H9 (cell line): ENCODE measurements around the gene NRP1. TPM values are rescaled to one million over a fixed set of nuclear protein-coding genes. Genes with fewer than 3 reads are reported as not detected.

Source experiments
- DNase-seq: peaks from one replicate; pipeline ENCODE4 v3.0.0-alpha.2; 2017
- H2AFZ ChIP-seq: one replicate; pipeline ENCODE4 v1.6.1; 2013; ENCODE audit warnings: mild to moderate bottlenecking, low read length, control low read depth, moderate library complexity
- H2AK5ac ChIP-seq: 2 replicates; pipeline ENCODE4 v1.6.1; 2013; ENCODE audit warnings: low read length, control low read depth, mixed read lengths; ENCODE audit not compliant: insufficient read length
- H2BK120ac ChIP-seq: one replicate; pipeline ENCODE4 v1.6.1; 2013; ENCODE audit warnings: low read depth, mild to moderate bottlenecking, low read length, control low read depth, inconsistent platforms; ENCODE audit not compliant: poor library complexity, severe bottlenecking
- H2BK12ac ChIP-seq: 2 replicates; pipeline ENCODE4 v1.6.1; 2013; ENCODE audit warnings: low read length, control low read depth, mixed read lengths, low read depth; ENCODE audit not compliant: insufficient read length
- H2BK15ac ChIP-seq: 2 replicates; pipeline ENCODE4 v1.6.1; 2013; ENCODE audit warnings: low read depth, low read length, control low read depth
- H2BK20ac ChIP-seq: one replicate; pipeline ENCODE4 v1.6.1; 2013; ENCODE audit warnings: low read depth, mild to moderate bottlenecking, low read length, control low read depth, inconsistent platforms; ENCODE audit not compliant: poor library complexity, severe bottlenecking
- H2BK5ac ChIP-seq: 2 replicates; pipeline ENCODE4 v1.6.1; 2013; ENCODE audit warnings: low read length, control low read depth, mixed read lengths; ENCODE audit not compliant: insufficient read length
- H3K14ac ChIP-seq: 2 replicates; pipeline ENCODE4 v1.6.1; 2013; ENCODE audit warnings: low read length, control low read depth; ENCODE audit not compliant: insufficient read depth
- H3K18ac ChIP-seq: 2 replicates; pipeline ENCODE4 v1.6.1; 2013; ENCODE audit warnings: low read depth, mild to moderate bottlenecking, mixed read lengths, low read length, control low read depth; ENCODE audit not compliant: insufficient read length
- H3K23ac ChIP-seq: 2 replicates; pipeline ENCODE4 v1.6.1; 2013; ENCODE audit warnings: low read length, control low read depth, mixed read lengths, low read depth; ENCODE audit not compliant: insufficient read length
- H3K23me2 ChIP-seq: 2 replicates; pipeline ENCODE4 v1.6.1; 2013; ENCODE audit warnings: low read depth, mild to moderate bottlenecking, mixed read lengths, low read length, control low read depth; ENCODE audit not compliant: insufficient read length, poor library complexity, severe bottlenecking
- H3K27ac ChIP-seq: 2 replicates; pipeline ENCODE4 v1.5.1; 2013; ENCODE audit warnings: low read length, control low read depth, mixed read lengths, low read depth; ENCODE audit not compliant: insufficient read length
- H3K27me3 ChIP-seq: 2 replicates; pipeline ENCODE4 v1.6.1; 2013; ENCODE audit warnings: low read length, control low read depth, inconsistent platforms; ENCODE audit not compliant: insufficient read depth
- H3K4ac ChIP-seq: 2 replicates; pipeline ENCODE4 v1.6.1; 2013; ENCODE audit warnings: low read depth, mild to moderate bottlenecking, control low read depth, inconsistent platforms, low read length, moderate library complexity
- H3K4me1 ChIP-seq: 2 replicates; pipeline ENCODE4 v1.6.1; 2013; ENCODE audit warnings: low read length, control low read depth, inconsistent platforms; ENCODE audit not compliant: insufficient read depth
- H3K4me2 ChIP-seq: 2 replicates; pipeline ENCODE4 v1.6.1; 2013; ENCODE audit warnings: low read length, control low read depth, mixed read lengths; ENCODE audit not compliant: insufficient read length, insufficient read depth
- H3K56ac ChIP-seq: 2 replicates; pipeline ENCODE4 v1.6.1; 2013; ENCODE audit warnings: low read depth, mild to moderate bottlenecking, mixed read lengths, low read length, control low read depth; ENCODE audit not compliant: insufficient read length
- H3K79me1 ChIP-seq: 2 replicates; pipeline ENCODE4 v1.6.1; 2013; ENCODE audit warnings: low read depth, mild to moderate bottlenecking, moderate library complexity, low read length, control low read depth, inconsistent platforms; ENCODE audit not compliant: insufficient read depth, poor library complexity, severe bottlenecking
- H3K79me2 ChIP-seq: 2 replicates; pipeline ENCODE4 v1.6.1; 2013; ENCODE audit warnings: low read length, control low read depth, inconsistent platforms; ENCODE audit not compliant: insufficient read depth
- H3K9ac ChIP-seq: 2 replicates; pipeline ENCODE4 v1.6.1; 2013; ENCODE audit warnings: low read length, control low read depth, mixed read lengths; ENCODE audit not compliant: insufficient read length; ENCODE audit errors: extremely low read depth
- H3K9me3 ChIP-seq: one replicate; pipeline ENCODE4 v1.6.1; 2013; ENCODE audit warnings: low read depth, low read length, inconsistent platforms; ENCODE audit not compliant: control insufficient read depth
- H3T11ph ChIP-seq: one replicate; pipeline ENCODE4 v1.6.1; 2013; ENCODE audit warnings: mild to moderate bottlenecking, low read length, control low read depth, inconsistent platforms
- H4K20me1 ChIP-seq: one replicate; pipeline ENCODE4 v1.6.1; 2013; ENCODE audit not compliant: control insufficient read depth, insufficient read length, insufficient read depth
- H4K5ac ChIP-seq: 2 replicates; pipeline ENCODE4 v1.6.1; 2013; ENCODE audit warnings: low read depth, mild to moderate bottlenecking, mixed read lengths, low read length, control low read depth; ENCODE audit not compliant: insufficient read length
- H4K8ac ChIP-seq: replicated peaks from 2 replicates; pipeline ENCODE4 v1.6.1; 2013; ENCODE audit warnings: low read length, control low read depth, mixed read lengths, low read depth; ENCODE audit not compliant: insufficient read length
- H4K91ac ChIP-seq: 2 replicates; pipeline ENCODE4 v1.6.1; 2013; ENCODE audit warnings: low read depth, mild to moderate bottlenecking, moderate library complexity, mixed read lengths, low read length, control low read depth; ENCODE audit not compliant: insufficient read length
- H3K27ac Mint-ChIP-seq, 3 experiments: 2 replicates in 2 of 3; 3 replicates in 1 of 3; pipeline ENCODE4 v1.8.0; 2020 to 2021; ENCODE audit warnings: mixed read lengths in 3 of 3, mild to moderate bottlenecking in 1 of 3, moderate library complexity in 1 of 3
- H3K27me3 Mint-ChIP-seq: 2 replicates; pipeline ENCODE4 v1.8.0; 2021; ENCODE audit warnings: low read depth, mild to moderate bottlenecking, moderate library complexity, mixed read lengths
- H3K36me3 Mint-ChIP-seq, 3 experiments: 2 replicates in 2 of 3; 3 replicates in 1 of 3; pipeline ENCODE4 v1.8.0; 2020 to 2021; ENCODE audit warnings: low read depth in 3 of 3, mixed read lengths in 3 of 3; ENCODE audit not compliant: insufficient read depth in 1 of 3
- H3K4me1 Mint-ChIP-seq, 2 experiments: 2 replicates each; pipeline ENCODE4 v1.8.0; 2020; ENCODE audit warnings: mixed read lengths in 2 of 2
- H3K4me3 Mint-ChIP-seq, 2 experiments: 2 replicates in 1 of 2; 3 replicates in 1 of 2; pipeline ENCODE4 v1.8.0; 2020 to 2021; ENCODE audit warnings: mild to moderate bottlenecking in 2 of 2, mixed read lengths in 2 of 2, moderate library complexity in 1 of 2
- H3K9me3 Mint-ChIP-seq, 2 experiments: 2 replicates in 1 of 2; 3 replicates in 1 of 2; pipeline ENCODE4 v1.8.0; 2020; ENCODE audit warnings: mild to moderate bottlenecking in 2 of 2, mixed read lengths in 2 of 2, moderate library complexity in 1 of 2
- CTCF ChIP-seq: fragments of 200-600 bp; sonication (generic); conservative IDR thresholded peaks from 3 replicates; pipeline ENCODE4 v1.8.0; 2021; ENCODE audit warnings: antibody characterized with exemption, mild to moderate bottlenecking
- WGBS: extraction: QIAGEN DNeasy Blood & Tissue Kit; methylation state at CpG from one replicate; pipeline ENCODE4 v1.1.7; 2013; ENCODE audit warnings: missing lambda C conversion rate, low lambda C conversion rate, mixed read lengths; ENCODE audit not compliant: insufficient read length; ENCODE audit errors: extremely low coverage; 5-methylcytosine and 5-hydroxymethylcytosine counted together
- total RNA-seq: library from RNA; stranded (reverse); gene quantifications from 2 replicates; pipeline ENCODE4 v1.2.1, GENCODE V29; 2021

NRP1 gene
- total RNA-seq, 1 experiment from 2014 or later, result 4.6 TPM

- no CpG with 5 or more reads among the region's 5 CpGs for WGBS
- H3K4me1 ChIP-seq, result peaks cover 2% of the 10 kb centered on the region; the same call in 1 of the 2 replicates
- no peaks in the 10 kb centered on the region for H3K27me3 ChIP-seq
- H4K91ac ChIP-seq, result no peak overlapping the region
- no peaks in the 10 kb centered on the region for H3K79me1 ChIP-seq
- no peak overlapping the region for H2BK5ac ChIP-seq
- H4K5ac ChIP-seq, result no peak overlapping the region
- H2BK120ac ChIP-seq, result no peak overlapping the region
- no peaks in the 10 kb centered on the region for H4K20me1 ChIP-seq
- H3K27ac ChIP-seq, result no peak overlapping the region
- H3K23me2 ChIP-seq, result no peaks in the 10 kb centered on the region
- H3K56ac ChIP-seq, result no peak overlapping the region
- H3K18ac ChIP-seq, result no peak overlapping the region
- Mint-ChIP-seq H3K36me3 (no peaks in the 10 kb centered on the region; a peak in 1 of 7 replicates), H3K4me1 (peaks cover 6 to 9% of the 10 kb centered on the region in 2 experiments; a peak in 3 of 4 replicates), H3K27me3 (no peaks in the 10 kb centered on the region), H3K4me3 (no peak overlapping the region), H3K27ac (no peak overlapping the region), H3K9me3 (no peaks in the 10 kb centered on the region)
- no peak for DNase-seq
- no peaks in the 10 kb centered on the region for H3K79me2 ChIP-seq
- no peak overlapping the region for H3K4me2 ChIP-seq
- H3K9ac ChIP-seq, result no peak overlapping the region
- H4K8ac ChIP-seq, result no peak overlapping the region
- no peak overlapping the region for H3K4ac ChIP-seq
- no peak overlapping the region for H3T11ph ChIP-seq
- no peaks in the 10 kb centered on the region for H3K9me3 ChIP-seq
- no peak overlapping the region for H3K23ac ChIP-seq
- TF ChIP-seq CTCF, result no peak
- H2BK15ac ChIP-seq, result no peak overlapping the region
- H2BK12ac ChIP-seq, result no peak overlapping the region
- no peak overlapping the region for H2AK5ac ChIP-seq
- no peak overlapping the region for H3K14ac ChIP-seq
- H2AFZ ChIP-seq, result no peak overlapping the region
- no peak overlapping the region for H2BK20ac ChIP-seq
Measured at GRCh38 chr10:33314811-33315561, 19.5 kb downstream of the NRP1 start.
